ENCODE results near the gene IFITM10.

IFITM10 gene

GRCh38 chr11:1754376-1755150 lies 4.2 kb upstream of the IFITM10 start:
- Histone ChIP-seq H3K79me2 (ENCODE audit: insufficient read depth, low read length) (no peaks in the 10 kb centered on the region), H2AFZ (ENCODE audit: low read depth, low read length, severe bottlenecking) (no peak overlapping the region), H3K27me3 (ENCODE audit: low read length) (no peaks in the 10 kb centered on the region), H3F3A (ENCODE audit: insufficient read depth) (no peaks in the 10 kb centered on the region), H3K4me3 (ENCODE audit: insufficient read depth, low read length, poor library complexity, severe bottlenecking) (no peak overlapping the region), H3K9me3 (ENCODE audit: insufficient read depth, low read length) (no peaks in the 10 kb centered on the region), H3K4me2 (ENCODE audit: low read depth, low read length, poor library complexity, severe bottlenecking) (no peak overlapping the region), H3K9me2 (replicated peaks; ENCODE audit: insufficient read depth, low read length) (no peaks in the 10 kb centered on the region), H3K36me3 (ENCODE audit: low read length) (no peaks in the 10 kb centered on the region), H3K27ac (ENCODE audit: low read depth, low read length) (no peak overlapping the region), H4K20me1 (ENCODE audit: low read depth, low read length) (no peaks in the 10 kb centered on the region), H3K9ac (ENCODE audit: low read length) (no peak overlapping the region)
- TF ChIP-seq CTCF (IDR thresholded peaks at IDR 0.05; ENCODE audit: insufficient read depth, low read length, poor library complexity, severe bottlenecking) (no peak), EZH2phosphoT487 (conservative IDR thresholded peaks at IDR 0.05; ENCODE audit: low read length) (no peak)

GRCh38 chr11:1753929-1754305 lies 3.5 kb upstream of the IFITM10 start:
- Histone ChIP-seq H3K36me3 (ENCODE audit: low read length) (no peaks in the 10 kb centered on the region), H2AFZ (ENCODE audit: low read depth, low read length, severe bottlenecking) (no peak overlapping the region), H3K4me3 (ENCODE audit: insufficient read depth, low read length, poor library complexity, severe bottlenecking) (no peak overlapping the region), H3K27ac (ENCODE audit: low read depth, low read length) (no peak overlapping the region), H3K79me2 (ENCODE audit: insufficient read depth, low read length) (no peaks in the 10 kb centered on the region), H3K9me3 (ENCODE audit: insufficient read depth, low read length) (no peaks in the 10 kb centered on the region), H3F3A (ENCODE audit: insufficient read depth) (no peaks in the 10 kb centered on the region), H3K9me2 (replicated peaks; ENCODE audit: insufficient read depth, low read length) (no peaks in the 10 kb centered on the region), H4K20me1 (ENCODE audit: low read depth, low read length) (no peaks in the 10 kb centered on the region), H3K4me2 (ENCODE audit: low read depth, low read length, poor library complexity, severe bottlenecking) (no peak overlapping the region), H3K27me3 (ENCODE audit: low read length) (no peaks in the 10 kb centered on the region), H3K9ac (ENCODE audit: low read length) (no peak overlapping the region)
- TF ChIP-seq EZH2phosphoT487 (conservative IDR thresholded peaks at IDR 0.05; ENCODE audit: low read length) (no peak), CTCF (IDR thresholded peaks at IDR 0.05; ENCODE audit: insufficient read depth, low read length, poor library complexity, severe bottlenecking) (no peak)

GRCh38 chr11:1753229-1753928 lies 3.0 kb upstream of the IFITM10 start:
- H3K4me2 ChIP-seq (ENCODE audit: low read depth, low read length, poor library complexity, severe bottlenecking): no peak overlapping the region
- no peaks in the 10 kb centered on the region for H3K79me2 ChIP-seq (ENCODE audit: insufficient read depth, low read length)
- H3K9ac ChIP-seq (ENCODE audit: low read length): no peak overlapping the region
- H3K4me3 ChIP-seq (ENCODE audit: insufficient read depth, low read length, poor library complexity, severe bottlenecking): no peak overlapping the region
- H3K9me2 ChIP-seq (replicated peaks; ENCODE audit: insufficient read depth, low read length): no peaks in the 10 kb centered on the region
- TF ChIP-seq EZH2phosphoT487 (conservative IDR thresholded peaks at IDR 0.05; ENCODE audit: low read length) (no peak), CTCF (IDR thresholded peaks at IDR 0.05; ENCODE audit: insufficient read depth, low read length, poor library complexity, severe bottlenecking) (no peak)
- H4K20me1 ChIP-seq (ENCODE audit: low read depth, low read length): no peaks in the 10 kb centered on the region
- H3K36me3 ChIP-seq (ENCODE audit: low read length): no peaks in the 10 kb centered on the region
- H3F3A ChIP-seq (ENCODE audit: insufficient read depth): no peaks in the 10 kb centered on the region
- H2AFZ ChIP-seq (ENCODE audit: low read depth, low read length, severe bottlenecking): no peak overlapping the region
- H3K9me3 ChIP-seq (ENCODE audit: insufficient read depth, low read length): no peaks in the 10 kb centered on the region
- no peak overlapping the region for H3K27ac ChIP-seq (ENCODE audit: low read depth, low read length)
- no peaks in the 10 kb centered on the region for H3K27me3 ChIP-seq (ENCODE audit: low read length)
